ENCODE measurements around the gene AAK1. TPM values are rescaled to one million over a fixed set of nuclear protein-coding genes. Genes with fewer than 3 reads are reported as not detected.

AAK1 gene
- total RNA-seq, 4 donors from 2014 or later: 34.8 to 109 (median 70.2) TPM

DNA sequence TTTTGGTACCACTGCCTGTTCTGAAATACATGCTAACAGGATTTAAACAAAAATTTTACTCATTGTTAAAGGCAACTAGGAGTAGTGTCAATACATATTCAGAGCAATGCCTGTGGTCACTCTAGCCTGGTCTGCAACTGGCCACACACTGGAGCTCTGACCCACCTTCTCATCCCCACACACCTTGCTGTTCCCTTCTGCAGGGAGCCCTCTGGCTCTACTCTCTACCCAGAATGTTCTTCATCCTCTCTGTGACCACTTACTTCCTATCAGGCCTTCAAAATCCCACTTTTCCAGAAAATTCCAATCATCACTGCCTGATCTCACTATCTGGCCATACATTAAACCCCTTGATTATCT is 104.0 kb downstream of the AAK1 start:
- in situ Hi-C loops (cut with MboI; ENCODE audit: low pct_ligation_motif_present in 1 of 4, low pct_unique_long_range_greater_than_20kb in 1 of 4, low sequenced_read_pairs in 3 of 4): no loop called here
- Histone ChIP-seq H3K27me3 (no peaks in the 10 kb centered on the region), H3K36me3 (peaks cover 0 to 4% (median 0%) of the 10 kb centered on the region in 4 donors), H3K4me1 (no peaks in the 10 kb centered on the region), H3K4me3 (no peak overlapping the region), H3K27ac (no peak overlapping the region), H3K9me3 (no peaks in the 10 kb centered on the region)
- DNase-seq: no peak
- TF ChIP-seq POLR2A (IDR thresholded peaks at IDR 0.05) (no peak), POLR2AphosphoS5 (IDR thresholded peaks at IDR 0.05) (no peak), EP300 (IDR thresholded peaks at IDR 0.05; ENCODE audit: low read depth) (no peak)
- TF ChIP-seq, protein P1, sequence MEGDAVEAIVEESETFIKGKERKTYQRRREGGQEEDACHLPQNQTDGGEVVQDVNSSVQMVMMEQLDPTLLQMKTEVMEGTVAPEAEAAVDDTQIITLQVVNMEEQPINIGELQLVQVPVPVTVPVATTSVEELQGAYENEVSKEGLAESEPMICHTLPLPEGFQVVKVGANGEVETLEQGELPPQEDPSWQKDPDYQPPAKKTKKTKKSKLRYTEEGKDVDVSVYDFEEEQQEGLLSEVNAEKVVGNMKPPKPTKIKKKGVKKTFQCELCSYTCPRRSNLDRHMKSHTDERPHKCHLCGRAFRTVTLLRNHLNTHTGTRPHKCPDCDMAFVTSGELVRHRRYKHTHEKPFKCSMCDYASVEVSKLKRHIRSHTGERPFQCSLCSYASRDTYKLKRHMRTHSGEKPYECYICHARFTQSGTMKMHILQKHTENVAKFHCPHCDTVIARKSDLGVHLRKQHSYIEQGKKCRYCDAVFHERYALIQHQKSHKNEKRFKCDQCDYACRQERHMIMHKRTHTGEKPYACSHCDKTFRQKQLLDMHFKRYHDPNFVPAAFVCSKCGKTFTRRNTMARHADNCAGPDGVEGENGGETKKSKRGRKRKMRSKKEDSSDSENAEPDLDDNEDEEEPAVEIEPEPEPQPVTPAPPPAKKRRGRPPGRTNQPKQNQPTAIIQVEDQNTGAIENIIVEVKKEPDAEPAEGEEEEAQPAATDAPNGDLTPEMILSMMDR (IDR thresholded peaks at IDR 0.05): no peak
- intact Hi-C loops (cut with DNase I; ENCODE audit: low total_unique reads): no loop called here

DNA sequence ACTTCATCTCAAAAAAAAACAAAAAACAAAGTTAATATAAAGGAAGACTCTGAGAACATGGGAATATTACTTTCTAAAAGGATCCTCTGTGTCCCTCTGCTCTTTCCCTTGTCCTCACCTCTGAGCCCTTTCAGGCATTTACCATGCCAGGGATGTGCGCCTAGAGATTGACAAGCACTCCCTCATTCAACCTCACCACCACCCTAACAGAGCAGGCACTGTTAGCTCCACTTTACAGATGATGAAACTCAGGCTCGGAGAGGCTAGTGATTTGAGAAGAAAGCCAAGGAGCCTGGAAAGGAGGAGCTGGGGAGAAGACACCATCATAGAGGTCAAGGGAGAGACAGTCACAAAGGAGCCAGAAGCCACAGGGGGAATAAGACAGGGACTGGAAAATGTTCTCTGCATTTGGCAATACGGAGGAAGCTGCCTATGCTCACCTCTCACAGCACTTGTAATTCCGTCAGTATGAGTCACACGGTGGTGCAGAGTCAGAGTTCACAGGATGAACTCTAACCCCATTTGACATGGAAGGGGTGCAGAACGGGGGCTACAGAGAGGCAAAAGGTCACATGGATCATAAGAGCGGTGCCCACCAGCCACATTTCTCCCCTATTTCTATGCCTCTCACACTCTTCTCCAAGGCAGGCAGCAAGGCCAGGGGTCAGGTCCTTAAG is 104.5 kb downstream of the AAK1 start:
- in situ Hi-C loops (cut with MboI; ENCODE audit: low pct_ligation_motif_present in 1 of 4, low pct_unique_long_range_greater_than_20kb in 1 of 4, low sequenced_read_pairs in 3 of 4): no loop called here
- TF ChIP-seq POLR2A (IDR thresholded peaks at IDR 0.05): no peak
- TF ChIP-seq POLR2AphosphoS5 (IDR thresholded peaks at IDR 0.05): no peak
- no peak for TF ChIP-seq EP300 (IDR thresholded peaks at IDR 0.05; ENCODE audit: low read depth)
- TF ChIP-seq, protein P1 (IDR thresholded peaks at IDR 0.05): no peak

DNA sequence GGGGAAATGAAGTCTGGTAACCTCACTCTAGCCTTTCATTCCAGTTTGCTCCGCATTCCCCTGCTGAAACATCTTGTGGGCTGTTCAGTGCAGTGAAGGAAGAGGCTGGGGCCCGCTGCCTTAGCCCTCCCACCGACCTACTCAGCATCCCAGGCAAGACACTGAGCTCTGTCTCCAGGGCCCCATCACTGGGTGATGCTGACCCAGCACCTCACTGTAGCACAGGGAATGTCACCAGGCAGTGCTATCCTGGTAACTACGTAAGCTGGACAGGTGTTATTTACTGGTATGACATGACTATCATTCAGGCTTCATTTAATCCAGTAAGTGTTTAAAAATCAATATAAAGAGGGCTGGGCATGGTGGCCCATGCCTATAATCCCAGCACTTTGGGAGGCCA is 105.3 kb downstream of the AAK1 start:
- intact Hi-C loops (cut with DNase I; ENCODE audit: low total_unique reads): no loop called here
- Histone ChIP-seq H3K4me3 (no peak overlapping the region), H3K27ac (no peak overlapping the region), H3K9me3 (peaks cover 0 to 4% of the 10 kb centered on the region in 2 donors), H3K4me1 (no peaks in the 10 kb centered on the region), H3K27me3 (no peaks in the 10 kb centered on the region), H3K36me3 (peaks cover 0 to 4% (median 0%) of the 10 kb centered on the region in 4 donors)
- in situ Hi-C loops (cut with MboI; ENCODE audit: low pct_ligation_motif_present in 1 of 4, low pct_unique_long_range_greater_than_20kb in 1 of 4, low sequenced_read_pairs in 3 of 4): no loop called here
- TF ChIP-seq EP300 (IDR thresholded peaks at IDR 0.05; ENCODE audit: low read depth) (no peak), POLR2AphosphoS5 (IDR thresholded peaks at IDR 0.05) (no peak), POLR2A (IDR thresholded peaks at IDR 0.05) (no peak)
- TF ChIP-seq, protein P1 (IDR thresholded peaks at IDR 0.05): no peak
- 95% methylated on average over 4 of the region's 4 CpGs; no CpG with 5 or more reads in 1 of the 2 donors for WGBS, 2 donors (ENCODE audit: low coverage in 1 of 2)
- no peak for DNase-seq

More for the DNA sequence above, 104.5 kb downstream of the AAK1 start:
- no peaks in the 10 kb centered on the region for H3K9me3 ChIP-seq
- 63 to 85% methylated on average over 6 to 7 of the region's 7 CpGs for WGBS, 2 donors (ENCODE audit: low coverage in 1 of 2)
- peaks cover 0 to 4% (median 0%) of the 10 kb centered on the region in 4 donors for H3K36me3 ChIP-seq
- DNase-seq: no peak
- H3K27me3 ChIP-seq: no peaks in the 10 kb centered on the region
- H3K4me1 ChIP-seq: no peaks in the 10 kb centered on the region
- H3K27ac ChIP-seq: no peak overlapping the region
- H3K4me3 ChIP-seq: no peak overlapping the region
- intact Hi-C loops (cut with DNase I; ENCODE audit: low total_unique reads): no loop called here

DNA sequence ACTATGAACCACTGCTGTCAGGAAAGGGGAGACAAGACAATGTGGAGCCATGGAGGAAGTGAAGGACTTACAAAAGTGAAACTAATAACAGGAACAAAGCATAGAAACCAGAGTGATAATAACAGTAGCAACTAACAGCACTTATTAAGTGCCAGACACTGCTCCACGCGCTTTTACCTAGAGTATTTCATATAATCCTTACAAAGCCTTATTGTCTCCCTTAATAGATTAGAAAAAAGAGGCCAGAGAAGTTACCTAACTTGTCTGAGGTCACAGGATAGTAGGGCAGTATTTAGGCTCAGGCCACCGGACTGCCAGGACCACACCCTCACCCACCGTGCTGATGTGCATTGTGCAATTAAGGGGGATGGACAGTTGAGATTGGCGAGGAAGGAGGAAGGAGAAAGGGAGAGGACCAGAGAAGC is 107.7 kb downstream of the AAK1 start:
- no peak for TF ChIP-seq POLR2AphosphoS5 (IDR thresholded peaks at IDR 0.05)
- TF ChIP-seq, protein P1 (IDR thresholded peaks at IDR 0.05): no peak
- TF ChIP-seq POLR2A (IDR thresholded peaks at IDR 0.05): no peak
- no peak for TF ChIP-seq EP300 (IDR thresholded peaks at IDR 0.05; ENCODE audit: low read depth)
- H3K27ac ChIP-seq: no peak overlapping the region
- in situ Hi-C loops (cut with MboI; ENCODE audit: low pct_ligation_motif_present in 1 of 4, low pct_unique_long_range_greater_than_20kb in 1 of 4, low sequenced_read_pairs in 3 of 4) (no loop called here), intact Hi-C loops (cut with DNase I; ENCODE audit: low total_unique reads) (no loop called here)
- H3K4me1 ChIP-seq: no peaks in the 10 kb centered on the region
- WGBS, 2 donors (ENCODE audit: low coverage in 1 of 2): 62 to 77% methylated on average over 5 of the region's 5 CpGs
- no peak overlapping the region for H3K4me3 ChIP-seq
- peaks cover 0 to 12% (median 6%) of the 10 kb centered on the region in 4 donors for H3K36me3 ChIP-seq
- H3K27me3 ChIP-seq: no peaks in the 10 kb centered on the region
- no peak for DNase-seq
- peaks cover 0 to 9% of the 10 kb centered on the region in 2 donors for H3K9me3 ChIP-seq
